Common myeloid progenitor, CD34-positive (primary cell): Measurements from ENCODE around the gene WDR18.
A peak's percentile ranks its signal among the peaks of the same experiment; 100 is the strongest.

Source experiments
- CTCF ChIA-PET: fragments of 350-600 bp; sonication (Branson Sonifier 250); formaldehyde crosslinking; loops from one replicate; lab custom pipeline; 2021; ENCODE audit warnings: antibody characterized with exemption; lab: Charles Lee
- POLR2A ChIA-PET: fragments of 350-600 bp; sonication (Branson Sonifier 250); formaldehyde crosslinking; loops from one replicate; lab custom pipeline; 2021; ENCODE audit warnings: antibody characterized with exemption; lab: Charles Lee
- DNase-seq, 3 donors: peaks; one replicate each; pipeline versions ENCODE4 v3.0.0 to v3.0.0-alpha.2; 2013
- H3K27ac ChIP-seq, 2 experiments: 1 replicate in 1 of 2; 2 replicates in 1 of 2; pipeline ENCODE4 v1.7.0; 2013; ENCODE audit warnings: inconsistent platforms in 2 of 2, low read length in 2 of 2, mild to moderate bottlenecking in 2 of 2, low read depth in 1 of 2, moderate library complexity in 1 of 2; ENCODE audit not compliant: severe bottlenecking in 2 of 2, insufficient read depth in 1 of 2, poor library complexity in 1 of 2
- H3K27me3 ChIP-seq, 5 experiments: replicated peaks in 2 of 5; 1 replicate in 3 of 5; 2 replicates in 2 of 5; pipeline versions ENCODE4 v1.6.1 to v1.7.0; 2013; ENCODE audit warnings: low read length in 4 of 5, mild to moderate bottlenecking in 2 of 5, moderate library complexity in 2 of 5, inconsistent platforms in 1 of 5; ENCODE audit not compliant: insufficient read depth in 5 of 5, control insufficient read depth in 4 of 5
- H3K36me3 ChIP-seq, 4 experiments: 1 replicate in 2 of 4; 2 replicates in 2 of 4; pipeline versions ENCODE4 v1.6.1 to v1.7.0; 2013; ENCODE audit warnings: low read length in 3 of 4, control low read depth in 1 of 4, mild to moderate bottlenecking in 1 of 4; ENCODE audit not compliant: control insufficient read depth in 4 of 4, insufficient read depth in 4 of 4
- H3K4me1 ChIP-seq, 4 experiments: 1 replicate in 3 of 4; 2 replicates in 1 of 4; pipeline versions ENCODE4 v1.6.1 to v1.7.1; 2013; ENCODE audit warnings: low read length in 3 of 4, mild to moderate bottlenecking in 3 of 4, control low read depth in 1 of 4, inconsistent platforms in 1 of 4, moderate library complexity in 1 of 4; ENCODE audit not compliant: control insufficient read depth in 4 of 4, insufficient read depth in 4 of 4; ENCODE audit errors: control extremely low read depth in 1 of 4
- H3K4me3 ChIP-seq, 7 experiments: 1 replicate in 4 of 7; 2 replicates in 3 of 7; pipeline versions ENCODE4 v1.5.1 to v1.7.0; 2013; ENCODE audit warnings: mild to moderate bottlenecking in 7 of 7, low read length in 6 of 7, moderate library complexity in 6 of 7, inconsistent platforms in 2 of 7, low read depth in 2 of 7, control low read depth in 1 of 7; ENCODE audit not compliant: insufficient read depth in 4 of 7, control insufficient read depth in 1 of 7; ENCODE audit errors: extremely low read depth in 1 of 7
- H3K9me3 ChIP-seq, 5 experiments: 1 replicate in 4 of 5; 2 replicates in 1 of 5; pipeline versions ENCODE4 v1.6.1 to v1.7.1; 2013; ENCODE audit warnings: low read length in 4 of 5, mild to moderate bottlenecking in 2 of 5, inconsistent platforms in 1 of 5, low read depth in 1 of 5, moderate library complexity in 1 of 5; ENCODE audit not compliant: control insufficient read depth in 4 of 5, insufficient read depth in 2 of 5; ENCODE audit errors: control extremely low read depth in 1 of 5
- WGBS: methylation state at CpG from one replicate; pipeline ENCODE4 v1.1.5; 2013; ENCODE audit not compliant: insufficient coverage; 5-methylcytosine and 5-hydroxymethylcytosine counted together

WDR18 gene

DNA sequence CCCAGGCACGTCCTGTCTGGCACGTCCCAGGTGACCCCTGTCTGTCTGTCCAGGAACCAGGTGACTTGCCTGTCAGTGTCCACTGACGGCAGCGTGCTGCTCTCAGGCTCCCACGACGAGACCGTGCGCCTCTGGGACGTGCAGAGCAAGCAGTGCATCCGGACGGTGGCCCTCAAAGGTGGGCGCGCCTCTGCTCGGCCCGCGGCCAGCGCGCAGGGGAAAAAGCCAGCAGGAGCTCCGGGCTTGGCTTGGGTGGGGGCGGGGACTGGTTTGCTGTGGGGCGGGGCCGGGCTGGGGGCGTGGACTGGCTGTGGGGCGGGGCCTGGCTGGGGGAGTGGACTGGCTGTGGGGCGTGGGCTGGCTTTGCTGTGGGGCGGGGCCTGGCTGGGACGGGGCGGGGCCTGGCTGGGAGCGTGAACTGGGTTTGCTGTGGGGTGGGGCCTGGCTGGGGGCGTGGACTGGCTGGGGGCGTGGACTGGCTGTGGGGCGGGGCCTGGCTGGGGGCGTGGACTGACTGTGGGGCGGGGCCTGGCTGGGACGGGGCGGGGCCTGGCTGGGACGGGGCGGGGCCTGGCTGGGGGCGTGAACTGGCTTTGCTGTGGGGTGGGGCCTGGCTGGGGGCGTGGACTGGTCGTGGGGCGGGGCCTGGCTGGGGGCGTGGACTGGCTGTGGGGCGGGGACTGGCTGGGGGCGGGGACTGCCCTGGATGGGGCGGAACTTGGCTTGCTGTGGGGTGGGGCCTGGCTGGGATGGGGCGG, 7.2 kb downstream of the WDR18 start:
- 96% methylated on average over 18 of the region's 47 CpGs for WGBS
- POLR2A ChIA-PET, result no interaction called here
- Histone ChIP-seq H3K4me1 (peaks cover 0 to 8% (median 6%) of the 10 kb centered on the region in 4 experiments), H3K27me3 (peaks cover 0 to 9% (median 2%) of the 10 kb centered on the region in 5 experiments), H3K36me3 (peaks cover 12 to 72% (median 49%) of the 10 kb centered on the region in 4 experiments), H3K4me3 (no peak overlapping the region), H3K27ac (no peak overlapping the region), H3K9me3 (no peaks in the 10 kb centered on the region)
- peak; percentile 48 to 70 (median 53) for DNase-seq
- CTCF ChIA-PET, result no interaction called here

DNA sequence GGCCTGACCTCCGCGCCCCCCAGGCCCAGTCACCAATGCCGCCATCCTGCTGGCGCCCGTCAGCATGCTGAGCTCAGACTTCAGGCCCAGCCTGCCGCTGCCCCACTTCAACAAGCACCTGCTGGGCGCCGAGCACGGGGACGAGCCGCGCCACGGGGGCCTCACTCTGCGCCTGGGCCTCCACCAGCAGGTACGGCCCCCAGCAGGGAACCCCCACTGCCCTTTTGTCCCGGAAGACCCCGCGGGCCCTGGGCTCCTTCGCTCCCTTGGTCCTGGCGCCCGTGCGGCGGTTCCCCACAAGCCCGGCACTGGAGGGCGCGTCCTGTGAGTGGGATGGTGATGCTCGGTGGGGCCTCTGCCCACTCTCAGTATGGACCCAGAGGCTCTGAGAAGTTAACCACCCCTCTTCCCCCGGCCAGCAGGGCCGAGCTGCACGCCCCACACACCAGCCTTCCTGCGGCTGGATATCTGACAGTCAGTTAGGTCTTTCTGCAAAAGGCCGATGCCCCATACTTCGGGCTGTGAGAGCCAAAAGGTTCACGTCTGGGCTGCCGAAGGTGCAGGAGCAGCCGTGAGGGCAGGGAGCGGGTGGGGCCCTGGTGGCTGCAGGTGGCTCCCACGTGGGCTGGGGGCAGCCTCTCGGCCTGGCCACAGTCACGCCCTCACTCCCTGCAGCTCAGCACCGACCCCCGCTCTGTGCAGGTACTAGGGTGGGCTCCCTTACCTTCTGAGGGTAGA, 8.0 kb downstream of the WDR18 start:
- peaks cover 0 to 12% (median 11%) of the 10 kb centered on the region in 4 experiments for H3K4me1 ChIP-seq
- ChIA-PET CTCF (no interaction called here), POLR2A (no interaction called here)
- WGBS, result 97% methylated on average over 38 of the region's 42 CpGs
- H3K36me3 ChIP-seq, result peaks cover 12 to 67% (median 42%) of the 10 kb centered on the region in 4 experiments
- no peaks in the 10 kb centered on the region for H3K9me3 ChIP-seq
- H3K27me3 ChIP-seq, result peaks cover 0 to 15% (median 2%) of the 10 kb centered on the region in 5 experiments
- no peak overlapping the region for H3K27ac ChIP-seq
- no peak for DNase-seq
- H3K4me3 ChIP-seq, result no peak overlapping the region

DNA sequence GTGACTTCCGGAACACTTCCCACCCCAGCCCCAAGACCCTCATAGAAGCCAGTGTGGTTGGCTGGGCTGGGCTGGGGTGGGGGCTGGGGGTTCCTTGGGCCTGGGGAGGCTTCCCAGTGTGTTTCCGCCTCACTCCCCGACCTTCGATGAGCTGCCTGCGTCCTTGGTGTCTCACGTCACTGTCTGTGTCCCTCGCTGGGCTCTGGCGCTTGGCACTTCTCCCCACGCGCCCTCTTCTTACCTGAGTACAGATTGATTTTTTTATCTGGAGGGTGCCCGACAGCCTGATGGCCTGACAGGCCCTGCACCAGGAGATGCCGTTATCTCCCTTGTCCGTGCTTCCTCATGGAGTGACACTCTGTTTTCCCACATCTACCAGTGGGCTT, 8.5 kb downstream of the WDR18 start:
- DNase-seq, result no peak
- POLR2A ChIA-PET, result no interaction called here
- Histone ChIP-seq H3K4me3 (no peak overlapping the region), H3K27me3 (peaks cover 0 to 21% (median 4%) of the 10 kb centered on the region in 5 experiments), H3K9me3 (no peaks in the 10 kb centered on the region), H3K27ac (no peak overlapping the region), H3K36me3 (peaks cover 7 to 64% (median 37%) of the 10 kb centered on the region in 4 experiments), H3K4me1 (peaks cover 0 to 12% (median 11%) of the 10 kb centered on the region in 4 experiments)
- WGBS, result 96% methylated on average over 11 of the region's 13 CpGs
- CTCF ChIA-PET, result no interaction called here

DNA sequence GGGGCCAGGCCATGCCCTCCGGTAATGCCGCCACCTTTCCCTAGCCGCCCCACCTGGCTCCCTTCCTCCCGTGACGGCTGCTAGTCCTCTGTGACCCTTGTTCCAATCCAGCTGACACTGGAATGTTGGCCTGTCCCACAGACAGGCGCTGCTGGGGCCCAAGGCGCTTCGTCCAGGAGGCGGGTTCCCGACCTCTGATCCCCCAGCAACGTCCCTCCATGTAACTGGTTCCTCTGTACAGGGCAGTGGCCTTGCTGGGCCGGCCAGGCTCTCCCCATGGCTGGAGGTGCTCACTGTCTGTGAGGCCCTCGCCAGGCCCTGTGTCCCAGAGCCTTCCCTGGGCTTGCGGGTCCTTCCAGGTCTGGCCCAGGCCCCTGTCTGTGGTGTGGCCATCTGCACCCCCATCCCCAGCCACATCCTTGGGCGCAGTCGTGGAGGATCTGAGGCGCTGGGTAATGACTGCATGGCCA, 9.3 kb downstream of the WDR18 start:
- WGBS, result 96% methylated on average over 14 of the region's 17 CpGs
- CTCF ChIA-PET, result no interaction called here
- Histone ChIP-seq H3K36me3 (peaks cover 7 to 60% (median 35%) of the 10 kb centered on the region in 4 experiments), H3K9me3 (no peaks in the 10 kb centered on the region), H3K4me3 (no peak overlapping the region), H3K4me1 (peaks cover 0 to 12% (median 11%) of the 10 kb centered on the region in 4 experiments), H3K27me3 (peaks cover 0 to 28% (median 12%) of the 10 kb centered on the region in 5 experiments), H3K27ac (no peak overlapping the region)
- POLR2A ChIA-PET, result no interaction called here
- DNase-seq, result no peak

DNA sequence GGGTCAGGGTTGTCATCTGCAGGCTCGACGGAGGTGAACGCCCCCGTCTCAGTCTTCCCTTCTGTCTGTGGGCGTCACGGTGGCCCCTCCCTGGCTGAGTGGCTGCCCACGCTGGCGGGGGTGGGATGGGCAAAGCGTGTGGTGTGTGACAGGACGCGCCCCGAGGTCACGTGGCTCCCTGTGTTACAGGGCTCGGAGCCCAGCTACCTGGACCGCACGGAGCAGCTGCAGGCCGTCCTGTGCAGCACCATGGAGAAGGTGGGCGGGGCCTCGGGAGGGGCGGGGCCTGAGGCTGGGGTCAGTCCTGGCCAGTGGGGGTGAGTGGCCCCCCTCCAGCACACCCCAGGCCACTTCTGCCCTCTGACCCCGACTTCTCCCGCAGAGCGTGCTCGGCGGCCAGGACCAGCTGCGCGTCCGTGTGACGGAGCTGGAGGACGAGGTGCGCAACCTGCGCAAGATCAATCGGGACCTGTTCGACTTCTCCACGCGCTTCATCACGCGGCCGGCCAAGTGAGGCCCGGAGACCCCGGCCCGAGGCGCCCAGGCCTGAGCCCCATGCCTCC, 9.8 kb downstream of the WDR18 start:
- Histone ChIP-seq H3K4me1 (peaks cover 0 to 12% (median 11%) of the 10 kb centered on the region in 4 experiments), H3K9me3 (no peaks in the 10 kb centered on the region), H3K27me3 (peaks cover 0 to 33% (median 12%) of the 10 kb centered on the region in 5 experiments), H3K27ac (no peak overlapping the region), H3K36me3 (peaks cover 7 to 55% (median 31%) of the 10 kb centered on the region in 4 experiments), H3K4me3 (no peak overlapping the region)
- ChIA-PET POLR2A (no interaction called here), CTCF (no interaction called here)
- DNase-seq, result no peak
- 95% methylated on average over 37 of the region's 43 CpGs for WGBS

DNA sequence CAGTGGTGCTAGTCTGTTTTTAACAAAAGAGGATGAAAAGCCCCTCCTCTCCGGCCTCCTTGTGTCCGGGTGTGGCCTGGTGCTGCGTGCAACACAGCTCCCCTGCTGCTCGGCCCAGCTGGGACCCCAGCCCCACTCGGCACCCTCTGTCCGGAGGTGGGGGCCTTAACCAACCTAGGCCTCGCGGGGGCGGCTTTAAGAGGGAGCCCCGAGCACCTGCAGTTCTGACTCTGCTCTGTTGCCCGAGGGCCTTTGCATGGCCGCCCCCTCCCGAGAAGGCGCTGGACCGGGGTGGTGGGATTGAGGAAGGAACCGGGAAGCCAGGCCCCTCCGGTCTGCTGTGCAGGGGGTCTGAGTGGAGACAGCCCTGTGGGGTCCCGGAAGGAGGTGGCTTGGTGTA, 10.4 kb downstream of the WDR18 start:
- no peak overlapping the region for H3K4me3 ChIP-seq
- no peak for DNase-seq
- H3K27me3 ChIP-seq, result peaks cover 0 to 39% (median 17%) of the 10 kb centered on the region in 5 experiments
- ChIA-PET CTCF (no interaction called here), POLR2A (no interaction called here)
- H3K27ac ChIP-seq, result no peak overlapping the region
- peaks cover 0 to 11% (median 10%) of the 10 kb centered on the region in 4 experiments for H3K4me1 ChIP-seq
- peaks cover 7 to 51% (median 27%) of the 10 kb centered on the region in 4 experiments for H3K36me3 ChIP-seq
- WGBS, result 97% methylated on average over 18 of the region's 18 CpGs
- no peaks in the 10 kb centered on the region for H3K9me3 ChIP-seq
